ENCODE data around the gene ENTR1.

The ENTR1 gene

GRCh38 chr9:136380381-136380780 is 30.0 kb downstream of the ENTR1 start:
- Histone ChIP-seq H3K9me3 (ENCODE audit: control insufficient read depth in 5 of 5, low read length in 5 of 5) (no peaks in the 10 kb centered on the region), H3K9ac (ENCODE audit: low read length in 5 of 5) (no peak overlapping the region), H3K4me3 (ENCODE audit: low read depth in 1 of 5, low read length in 5 of 5) (no peak overlapping the region), H3K27me3 (ENCODE audit: control insufficient read depth in 5 of 5, insufficient read depth in 4 of 5, low read length in 5 of 5) (no peaks in the 10 kb centered on the region), H3K27ac (ENCODE audit: low read depth, low read length) (no peak overlapping the region), H3K4me1 (ENCODE audit: control insufficient read depth in 5 of 5, insufficient read depth in 5 of 5, low read length in 5 of 5) (peaks cover 0 to 12% (median 0%) of the 10 kb centered on the region in 5 donors), H3K36me3 (ENCODE audit: control insufficient read depth in 5 of 5, insufficient read depth in 5 of 5, low read length in 5 of 5) (peaks cover 0 to 73% (median 62%) of the 10 kb centered on the region in 5 donors)

GRCh38 chr9:136379891-136380290 is 30.5 kb downstream of the ENTR1 start:
- H3K4me1 ChIP-seq (ENCODE audit: control insufficient read depth in 5 of 5, insufficient read depth in 5 of 5, low read length in 5 of 5), result peaks cover 0 to 12% (median 0%) of the 10 kb centered on the region in 5 donors
- no peaks in the 10 kb centered on the region for H3K9me3 ChIP-seq (ENCODE audit: control insufficient read depth in 5 of 5, low read length in 5 of 5)
- no peak overlapping the region for H3K4me3 ChIP-seq (ENCODE audit: low read depth in 1 of 5, low read length in 5 of 5)
- H3K9ac ChIP-seq (ENCODE audit: low read length in 5 of 5), result no peak overlapping the region
- H3K36me3 ChIP-seq (ENCODE audit: control insufficient read depth in 5 of 5, insufficient read depth in 5 of 5, low read length in 5 of 5), result peaks cover 0 to 68% (median 59%) of the 10 kb centered on the region in 5 donors
- no peak overlapping the region for H3K27ac ChIP-seq (ENCODE audit: low read depth, low read length)
- H3K27me3 ChIP-seq (ENCODE audit: control insufficient read depth in 5 of 5, insufficient read depth in 4 of 5, low read length in 5 of 5), result no peaks in the 10 kb centered on the region

- H3K36me3 ChIP-seq (ENCODE audit: control insufficient read depth in 5 of 5, insufficient read depth in 5 of 5, low read length in 5 of 5), result peaks cover 0 to 63% (median 57%) of the 10 kb centered on the region in 5 donors
- no peak overlapping the region for H3K27ac ChIP-seq (ENCODE audit: low read depth, low read length)
- H3K9ac ChIP-seq (ENCODE audit: low read length in 5 of 5), result no peak overlapping the region
- H3K27me3 ChIP-seq (ENCODE audit: control insufficient read depth in 5 of 5, insufficient read depth in 4 of 5, low read length in 5 of 5), result no peaks in the 10 kb centered on the region
- no peaks in the 10 kb centered on the region for H3K9me3 ChIP-seq (ENCODE audit: control insufficient read depth in 5 of 5, low read length in 5 of 5)
- H3K4me3 ChIP-seq (ENCODE audit: low read depth in 1 of 5, low read length in 5 of 5), result no peak overlapping the region
- peaks cover 0 to 12% (median 0%) of the 10 kb centered on the region in 5 donors for H3K4me1 ChIP-seq (ENCODE audit: control insufficient read depth in 5 of 5, insufficient read depth in 5 of 5, low read length in 5 of 5)
Measured at GRCh38 chr9:136379401-136379800, 31.0 kb downstream of the ENTR1 start.

GRCh38 chr9:136379003-136379287 is 31.5 kb downstream of the ENTR1 start:
- Histone ChIP-seq H3K4me1 (ENCODE audit: control insufficient read depth in 5 of 5, insufficient read depth in 5 of 5, low read length in 5 of 5) (peaks cover 0 to 13% (median 0%) of the 10 kb centered on the region in 5 donors), H3K27me3 (ENCODE audit: control insufficient read depth in 5 of 5, insufficient read depth in 4 of 5, low read length in 5 of 5) (no peaks in the 10 kb centered on the region), H3K27ac (ENCODE audit: low read depth, low read length) (no peak overlapping the region), H3K36me3 (ENCODE audit: control insufficient read depth in 5 of 5, insufficient read depth in 5 of 5, low read length in 5 of 5) (peaks cover 0 to 59% (median 53%) of the 10 kb centered on the region in 5 donors), H3K4me3 (ENCODE audit: low read depth in 1 of 5, low read length in 5 of 5) (no peak overlapping the region), H3K9ac (ENCODE audit: low read length in 5 of 5) (no peak overlapping the region), H3K9me3 (ENCODE audit: control insufficient read depth in 5 of 5, low read length in 5 of 5) (no peaks in the 10 kb centered on the region)

- Histone ChIP-seq H3K9ac (ENCODE audit: low read length in 5 of 5) (no peak overlapping the region), H3K9me3 (ENCODE audit: control insufficient read depth in 5 of 5, low read length in 5 of 5) (no peaks in the 10 kb centered on the region), H3K27me3 (ENCODE audit: control insufficient read depth in 5 of 5, insufficient read depth in 4 of 5, low read length in 5 of 5) (no peaks in the 10 kb centered on the region), H3K4me3 (ENCODE audit: low read depth in 1 of 5, low read length in 5 of 5) (no peak overlapping the region), H3K27ac (ENCODE audit: low read depth, low read length) (no peak overlapping the region), H3K4me1 (ENCODE audit: control insufficient read depth in 5 of 5, insufficient read depth in 5 of 5, low read length in 5 of 5) (peaks cover 0 to 18% (median 4%) of the 10 kb centered on the region in 5 donors), H3K36me3 (ENCODE audit: control insufficient read depth in 5 of 5, insufficient read depth in 5 of 5, low read length in 5 of 5) (peaks cover 0 to 53% (median 51%) of the 10 kb centered on the region in 5 donors)
Measured at GRCh38 chr9:136378170-136379002, 32.0 kb downstream of the ENTR1 start.

GRCh38 chr9:136377341-136378169 is 32.9 kb downstream of the ENTR1 start:
- H3K27me3 ChIP-seq (ENCODE audit: control insufficient read depth in 5 of 5, insufficient read depth in 4 of 5, low read length in 5 of 5), result no peaks in the 10 kb centered on the region

GRCh38 chr9:136376457-136376856 is 34.0 kb downstream of the ENTR1 start:
- Histone ChIP-seq H3K9me3 (ENCODE audit: control insufficient read depth in 5 of 5, low read length in 5 of 5) (no peaks in the 10 kb centered on the region), H3K27me3 (ENCODE audit: control insufficient read depth in 5 of 5, insufficient read depth in 4 of 5, low read length in 5 of 5) (no peaks in the 10 kb centered on the region), H3K9ac (ENCODE audit: low read length in 5 of 5) (no peak overlapping the region), H3K27ac (ENCODE audit: low read depth, low read length) (no peak overlapping the region), H3K4me3 (ENCODE audit: low read depth in 1 of 5, low read length in 5 of 5) (no peak overlapping the region), H3K36me3 (ENCODE audit: control insufficient read depth in 5 of 5, insufficient read depth in 5 of 5, low read length in 5 of 5) (peaks cover 0 to 34% (median 32%) of the 10 kb centered on the region in 5 donors), H3K4me1 (ENCODE audit: control insufficient read depth in 5 of 5, insufficient read depth in 5 of 5, low read length in 5 of 5) (peaks cover 1 to 35% (median 20%) of the 10 kb centered on the region in 5 donors)

More at GRCh38 chr9:136377341-136378169, 32.9 kb downstream of the ENTR1 start:
- peaks cover 1 to 27% (median 12%) of the 10 kb centered on the region in 5 donors for H3K4me1 ChIP-seq (ENCODE audit: control insufficient read depth in 5 of 5, insufficient read depth in 5 of 5, low read length in 5 of 5)
- H3K36me3 ChIP-seq (ENCODE audit: control insufficient read depth in 5 of 5, insufficient read depth in 5 of 5, low read length in 5 of 5), result peaks cover 0 to 45% (median 43%) of the 10 kb centered on the region in 5 donors
- no peak overlapping the region for H3K9ac ChIP-seq (ENCODE audit: low read length in 5 of 5)
- H3K9me3 ChIP-seq (ENCODE audit: control insufficient read depth in 5 of 5, low read length in 5 of 5), result no peaks in the 10 kb centered on the region
- no peak overlapping the region for H3K4me3 ChIP-seq (ENCODE audit: low read depth in 1 of 5, low read length in 5 of 5)
- H3K27ac ChIP-seq (ENCODE audit: low read depth, low read length), result no peak overlapping the region

- no peak overlapping the region for H3K9ac ChIP-seq (ENCODE audit: low read length in 5 of 5)
- no peak overlapping the region for H3K27ac ChIP-seq (ENCODE audit: low read depth, low read length)
- H3K4me3 ChIP-seq (ENCODE audit: low read depth in 1 of 5, low read length in 5 of 5), result no peak overlapping the region
- H3K27me3 ChIP-seq (ENCODE audit: control insufficient read depth in 5 of 5, insufficient read depth in 4 of 5, low read length in 5 of 5), result no peaks in the 10 kb centered on the region
- peaks cover 0 to 27% (median 19%) of the 10 kb centered on the region in 5 donors for H3K36me3 ChIP-seq (ENCODE audit: control insufficient read depth in 5 of 5, insufficient read depth in 5 of 5, low read length in 5 of 5)
- H3K4me1 ChIP-seq (ENCODE audit: control insufficient read depth in 5 of 5, insufficient read depth in 5 of 5, low read length in 5 of 5), result peaks cover 1 to 35% (median 20%) of the 10 kb centered on the region in 5 donors
- no peaks in the 10 kb centered on the region for H3K9me3 ChIP-seq (ENCODE audit: control insufficient read depth in 5 of 5, low read length in 5 of 5)
Measured at GRCh38 chr9:136375096-136375495, 35.3 kb downstream of the ENTR1 start.

GRCh38 chr9:136374183-136374575 is 36.2 kb downstream of the ENTR1 start:
- no peak overlapping the region for H3K9ac ChIP-seq (ENCODE audit: low read length in 5 of 5)
- no peak overlapping the region for H3K4me3 ChIP-seq (ENCODE audit: low read depth in 1 of 5, low read length in 5 of 5)
- H3K27me3 ChIP-seq (ENCODE audit: control insufficient read depth in 5 of 5, insufficient read depth in 4 of 5, low read length in 5 of 5), result no peaks in the 10 kb centered on the region
- H3K4me1 ChIP-seq (ENCODE audit: control insufficient read depth in 5 of 5, insufficient read depth in 5 of 5, low read length in 5 of 5), result peaks cover 1 to 35% (median 20%) of the 10 kb centered on the region in 5 donors
- H3K36me3 ChIP-seq (ENCODE audit: control insufficient read depth in 5 of 5, insufficient read depth in 5 of 5, low read length in 5 of 5), result peaks cover 0 to 19% (median 10%) of the 10 kb centered on the region in 5 donors
- H3K9me3 ChIP-seq (ENCODE audit: control insufficient read depth in 5 of 5, low read length in 5 of 5), result no peaks in the 10 kb centered on the region
- no peak overlapping the region for H3K27ac ChIP-seq (ENCODE audit: low read depth, low read length)

Data from subcutaneous abdominal adipose tissue (tissue), 5 donors.